Measurements from ENCODE around the gene PLA2G12B.

Gene PLA2G12B

GRCh38 chr10:72899545-72899944 lies 55.1 kb downstream of the PLA2G12B start:
- DNase-seq, result no peak
- Histone ChIP-seq H3K4me1 (ENCODE audit: control insufficient read depth, insufficient read depth, low read length, poor library complexity, severe bottlenecking) (no peaks in the 10 kb centered on the region), H3K27ac (ENCODE audit: insufficient read depth, low read length, poor library complexity, severe bottlenecking) (no peak overlapping the region), H3K27me3 (replicated peaks; ENCODE audit: control insufficient read depth, insufficient read depth, low read length, poor library complexity, severe bottlenecking) (no peaks in the 10 kb centered on the region), H3K4me3 (ENCODE audit: insufficient read depth, low read depth, low read length, poor library complexity, severe bottlenecking) (no peak overlapping the region), H3K9me3 (ENCODE audit: control insufficient read depth, low read length) (no peaks in the 10 kb centered on the region), H3K36me3 (ENCODE audit: control insufficient read depth, insufficient read depth, low read length) (no peaks in the 10 kb centered on the region)

DNA sequence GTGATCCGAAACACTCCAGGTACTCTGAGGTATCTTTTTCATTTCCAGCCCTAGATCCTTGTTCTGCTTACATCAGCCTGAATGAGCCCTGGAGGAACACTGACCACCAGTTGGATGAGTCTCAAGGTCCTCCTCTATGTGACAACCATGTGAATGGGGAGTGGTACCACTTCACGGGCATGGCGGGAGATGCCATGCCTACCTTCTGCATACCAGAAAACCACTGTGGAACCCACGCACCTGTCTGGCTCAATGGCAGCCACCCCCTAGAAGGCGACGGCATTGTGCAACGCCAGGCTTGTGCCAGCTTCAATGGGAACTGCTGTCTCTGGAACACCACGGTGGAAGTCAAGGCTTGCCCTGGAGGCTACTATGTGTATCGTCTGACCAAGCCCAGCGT lies 56.0 kb downstream of the PLA2G12B start:
- H3K27me3 ChIP-seq (replicated peaks; ENCODE audit: control insufficient read depth, insufficient read depth, low read length, poor library complexity, severe bottlenecking), result no peaks in the 10 kb centered on the region
- no peak overlapping the region for H3K4me3 ChIP-seq (ENCODE audit: insufficient read depth, low read depth, low read length, poor library complexity, severe bottlenecking)
- H3K27ac ChIP-seq (ENCODE audit: insufficient read depth, low read length, poor library complexity, severe bottlenecking), result no peak overlapping the region
- H3K9me3 ChIP-seq (ENCODE audit: control insufficient read depth, low read length), result no peaks in the 10 kb centered on the region
- no peaks in the 10 kb centered on the region for H3K4me1 ChIP-seq (ENCODE audit: control insufficient read depth, insufficient read depth, low read length, poor library complexity, severe bottlenecking)
- DNase-seq, result no peak
- H3K36me3 ChIP-seq (ENCODE audit: control insufficient read depth, insufficient read depth, low read length), result no peaks in the 10 kb centered on the region

- no peak for DNase-seq
- Histone ChIP-seq H3K9me3 (ENCODE audit: control insufficient read depth, low read length) (no peaks in the 10 kb centered on the region), H3K27ac (ENCODE audit: insufficient read depth, low read length, poor library complexity, severe bottlenecking) (no peak overlapping the region), H3K4me3 (ENCODE audit: insufficient read depth, low read depth, low read length, poor library complexity, severe bottlenecking) (no peak overlapping the region), H3K36me3 (ENCODE audit: control insufficient read depth, insufficient read depth, low read length) (no peaks in the 10 kb centered on the region), H3K4me1 (ENCODE audit: control insufficient read depth, insufficient read depth, low read length, poor library complexity, severe bottlenecking) (no peaks in the 10 kb centered on the region), H3K27me3 (replicated peaks; ENCODE audit: control insufficient read depth, insufficient read depth, low read length, poor library complexity, severe bottlenecking) (no peaks in the 10 kb centered on the region)
These were observed 59.3 kb downstream of the PLA2G12B start for GRCh38 chr10:72895236-72895850.

- DNase-seq, result no peak
- Histone ChIP-seq H3K36me3 (ENCODE audit: control insufficient read depth, insufficient read depth, low read length) (no peaks in the 10 kb centered on the region), H3K27ac (ENCODE audit: insufficient read depth, low read length, poor library complexity, severe bottlenecking) (no peak within 1 kb of the TSS)
These were observed 61.3 kb downstream of the PLA2G12B start, which contains the start of gene OIT3 for GRCh38 chr10:72893136-72893798. Gene OIT3 (plus strand): TSS chr10:72893739. CDS start chr10:72893799, 60 bp downstream.

DNA sequence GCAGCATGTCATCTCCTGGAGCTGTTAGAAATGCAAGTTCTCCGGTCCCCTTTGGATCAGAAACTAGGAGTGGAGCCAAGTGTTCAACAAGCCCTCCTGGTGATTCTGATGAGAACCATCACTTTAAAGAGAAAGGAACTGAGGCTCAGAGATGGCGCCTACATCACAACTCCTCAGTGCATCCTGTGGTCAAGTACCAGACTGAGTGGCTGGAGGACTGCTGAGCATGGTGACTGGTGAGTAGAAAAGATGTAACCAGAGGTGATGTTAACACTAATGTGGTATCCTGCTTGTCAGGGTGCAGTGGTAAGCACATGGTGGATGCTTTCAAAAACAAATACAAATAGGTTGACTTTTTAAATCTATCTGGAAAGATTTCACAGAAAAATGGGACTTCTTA lies 64.5 kb downstream of the PLA2G12B start:
- no peaks in the 10 kb centered on the region for H3K36me3 ChIP-seq (ENCODE audit: control insufficient read depth, insufficient read depth, low read length)
- H3K27ac ChIP-seq (ENCODE audit: insufficient read depth, low read length, poor library complexity, severe bottlenecking), result no peak overlapping the region

More at GRCh38 chr10:72893136-72893798, 61.3 kb downstream of the PLA2G12B start, which contains the start of gene OIT3:
- Histone ChIP-seq H3K27me3 (replicated peaks; ENCODE audit: control insufficient read depth, insufficient read depth, low read length, poor library complexity, severe bottlenecking) (no peaks in the 10 kb centered on the region), H3K4me3 (ENCODE audit: insufficient read depth, low read depth, low read length, poor library complexity, severe bottlenecking) (no peak within 1 kb of the TSS), H3K4me1 (ENCODE audit: control insufficient read depth, insufficient read depth, low read length, poor library complexity, severe bottlenecking) (no peaks in the 10 kb centered on the region), H3K9me3 (ENCODE audit: control insufficient read depth, low read length) (no peaks in the 10 kb centered on the region)

GRCh38 chr10:72889391-72889831 lies 65.2 kb downstream of the PLA2G12B start:
- H3K4me3 ChIP-seq (ENCODE audit: insufficient read depth, low read depth, low read length, poor library complexity, severe bottlenecking), result no peak overlapping the region
- no peaks in the 10 kb centered on the region for H3K27me3 ChIP-seq (replicated peaks; ENCODE audit: control insufficient read depth, insufficient read depth, low read length, poor library complexity, severe bottlenecking)
- no peaks in the 10 kb centered on the region for H3K9me3 ChIP-seq (ENCODE audit: control insufficient read depth, low read length)
- H3K36me3 ChIP-seq (ENCODE audit: control insufficient read depth, insufficient read depth, low read length), result no peaks in the 10 kb centered on the region
- no peak for DNase-seq
- no peak overlapping the region for H3K27ac ChIP-seq (ENCODE audit: insufficient read depth, low read length, poor library complexity, severe bottlenecking)
- H3K4me1 ChIP-seq (ENCODE audit: control insufficient read depth, insufficient read depth, low read length, poor library complexity, severe bottlenecking), result no peaks in the 10 kb centered on the region

More for the DNA sequence above, 64.5 kb downstream of the PLA2G12B start:
- no peak for DNase-seq
- no peaks in the 10 kb centered on the region for H3K4me1 ChIP-seq (ENCODE audit: control insufficient read depth, insufficient read depth, low read length, poor library complexity, severe bottlenecking)
- no peaks in the 10 kb centered on the region for H3K9me3 ChIP-seq (ENCODE audit: control insufficient read depth, low read length)
- H3K27me3 ChIP-seq (replicated peaks; ENCODE audit: control insufficient read depth, insufficient read depth, low read length, poor library complexity, severe bottlenecking), result no peaks in the 10 kb centered on the region
- H3K4me3 ChIP-seq (ENCODE audit: insufficient read depth, low read depth, low read length, poor library complexity, severe bottlenecking), result no peak overlapping the region

GRCh38 chr10:72888151-72888638 lies 66.4 kb downstream of the PLA2G12B start:
- H3K36me3 ChIP-seq (ENCODE audit: control insufficient read depth, insufficient read depth, low read length), result no peaks in the 10 kb centered on the region
- H3K27me3 ChIP-seq (replicated peaks; ENCODE audit: control insufficient read depth, insufficient read depth, low read length, poor library complexity, severe bottlenecking), result no peaks in the 10 kb centered on the region
- H3K9me3 ChIP-seq (ENCODE audit: control insufficient read depth, low read length), result no peaks in the 10 kb centered on the region
- no peak for DNase-seq
- H3K4me1 ChIP-seq (ENCODE audit: control insufficient read depth, insufficient read depth, low read length, poor library complexity, severe bottlenecking), result no peaks in the 10 kb centered on the region
- no peak overlapping the region for H3K27ac ChIP-seq (ENCODE audit: insufficient read depth, low read length, poor library complexity, severe bottlenecking)
- H3K4me3 ChIP-seq (ENCODE audit: insufficient read depth, low read depth, low read length, poor library complexity, severe bottlenecking), result no peak overlapping the region

DNA sequence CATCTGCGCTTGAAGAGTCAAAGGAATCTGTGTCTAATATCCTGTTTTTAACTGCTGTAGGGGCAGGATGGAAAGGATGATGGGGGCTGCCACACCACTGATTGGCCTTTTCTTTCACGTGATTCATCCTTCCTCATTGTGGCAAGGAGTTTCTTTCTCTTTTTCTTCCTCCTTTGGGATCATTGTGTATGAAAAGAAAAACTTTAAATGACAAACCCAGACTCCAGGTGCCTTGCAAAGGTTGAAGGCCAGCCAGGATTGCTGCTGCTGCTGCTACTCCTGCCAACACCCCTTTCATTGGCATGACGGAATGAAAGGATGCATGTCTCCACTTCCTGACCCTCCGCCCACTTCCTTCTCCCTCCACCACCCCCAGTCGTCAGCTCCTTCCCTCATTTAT lies 67.6 kb downstream of the PLA2G12B start:
- DNase-seq, result no peak
- Histone ChIP-seq H3K27me3 (replicated peaks; ENCODE audit: control insufficient read depth, insufficient read depth, low read length, poor library complexity, severe bottlenecking) (no peaks in the 10 kb centered on the region), H3K36me3 (ENCODE audit: control insufficient read depth, insufficient read depth, low read length) (no peaks in the 10 kb centered on the region), H3K4me3 (ENCODE audit: insufficient read depth, low read depth, low read length, poor library complexity, severe bottlenecking) (no peak overlapping the region), H3K27ac (ENCODE audit: insufficient read depth, low read length, poor library complexity, severe bottlenecking) (no peak overlapping the region), H3K9me3 (ENCODE audit: control insufficient read depth, low read length) (no peaks in the 10 kb centered on the region), H3K4me1 (ENCODE audit: control insufficient read depth, insufficient read depth, low read length, poor library complexity, severe bottlenecking) (no peaks in the 10 kb centered on the region)

GRCh38 chr10:72886621-72887020 lies 68.0 kb downstream of the PLA2G12B start:
- no peak overlapping the region for H3K4me3 ChIP-seq (ENCODE audit: insufficient read depth, low read depth, low read length, poor library complexity, severe bottlenecking)
- DNase-seq, result no peak
- H3K36me3 ChIP-seq (ENCODE audit: control insufficient read depth, insufficient read depth, low read length), result no peaks in the 10 kb centered on the region
- H3K27me3 ChIP-seq (replicated peaks; ENCODE audit: control insufficient read depth, insufficient read depth, low read length, poor library complexity, severe bottlenecking), result no peaks in the 10 kb centered on the region
- H3K4me1 ChIP-seq (ENCODE audit: control insufficient read depth, insufficient read depth, low read length, poor library complexity, severe bottlenecking), result no peaks in the 10 kb centered on the region
- H3K9me3 ChIP-seq (ENCODE audit: control insufficient read depth, low read length), result no peaks in the 10 kb centered on the region
- H3K27ac ChIP-seq (ENCODE audit: insufficient read depth, low read length, poor library complexity, severe bottlenecking), result no peak overlapping the region

- H3K4me3 ChIP-seq (ENCODE audit: insufficient read depth, low read depth, low read length, poor library complexity, severe bottlenecking), result no peak overlapping the region
- DNase-seq, result no peak
These were observed 68.7 kb downstream of the PLA2G12B start for GRCh38 chr10:72885953-72886352.

More at GRCh38 chr10:72885953-72886352, 68.7 kb downstream of the PLA2G12B start:
- Histone ChIP-seq H3K27me3 (replicated peaks; ENCODE audit: control insufficient read depth, insufficient read depth, low read length, poor library complexity, severe bottlenecking) (no peaks in the 10 kb centered on the region), H3K4me1 (ENCODE audit: control insufficient read depth, insufficient read depth, low read length, poor library complexity, severe bottlenecking) (no peaks in the 10 kb centered on the region), H3K36me3 (ENCODE audit: control insufficient read depth, insufficient read depth, low read length) (no peaks in the 10 kb centered on the region), H3K27ac (ENCODE audit: insufficient read depth, low read length, poor library complexity, severe bottlenecking) (no peak overlapping the region), H3K9me3 (ENCODE audit: control insufficient read depth, low read length) (no peaks in the 10 kb centered on the region)
